HCT116 (cell line): ENCODE data around the gene IGSF21. TPM values are rescaled to one million over a fixed set of nuclear protein-coding genes. Genes with fewer than 3 reads are reported as not detected.

ENCODE experiments used
- ATAC-seq: fragments of 200-7000 bp; cut with Tn5 transposase; 2 replicates; pipeline ENCODE4 v1.9.1; 2020; ENCODE audit warnings: mild to moderate bottlenecking, moderate library complexity
- BruUV-seq: library from RNA; stranded (reverse); fragments of 400-500 nt; replicated peaks from 2 replicates; lab custom pipeline; 2021; lab: Mats Ljungman, UMichigan
- CTCF ChIA-PET: fragments of 300-600 bp; sonication (Branson Sonifier 250); formaldehyde crosslinking; loops from one replicate; lab custom pipeline; 2021; ENCODE audit warnings: antibody characterized with exemption; lab: Charles Lee
- POLR2A ChIA-PET: fragments of 300-600, 350-600 bp; sonication (Branson Sonifier 250); formaldehyde crosslinking; loops from one replicate; lab custom pipeline; 2021; ENCODE audit warnings: antibody characterized with exemption; lab: Charles Lee
- RAD21 ChIA-PET, 2 experiments: fragments of 300-600 bp; sonication (Branson Sonifier 250); formaldehyde crosslinking; loops; one replicate each; lab custom pipeline; 2023; ENCODE audit warnings: low total read pairs in 2 of 2; ENCODE audit not compliant: uncharacterized antibody in 2 of 2, unreplicated experiment in 2 of 2, low non-redundant PET in 1 of 2; lab: Charles Lee
- DNase-seq: peaks from one replicate; pipeline ENCODE4 v3.0.0-alpha.2; 2010; ENCODE audit warnings: low read depth, low spot score
- H2AFZ ChIP-seq: fragments of 200-600 bp; shearing (Covaris generic), sonication (generic); 2 replicates; pipeline ENCODE4 v1.6.1; 2017; ENCODE audit warnings: low read depth, mixed run types, mixed read lengths, antibody characterized with exemption, low read length; ENCODE audit not compliant: poor library complexity, severe bottlenecking
- H3K27ac ChIP-seq: 2 replicates; pipeline ENCODE4 v1.5.1; 2012; ENCODE audit warnings: low read depth, low read length
- H3K27me3 ChIP-seq: fragments of 200-600 bp; sonication (generic); 2 replicates; pipeline ENCODE4 v1.6.1; 2016; ENCODE audit warnings: mixed run types, low read length, mixed read lengths; ENCODE audit not compliant: insufficient read depth
- H3K36me3 ChIP-seq, 2 experiments: fragments of 200-500 bp in 1 of 2; fragments of 200-600 bp in 1 of 2; sonication (Bioruptor generic) in 1 of 2; sonication (generic) in 1 of 2; 2 replicates each; pipeline versions ENCODE4 v1.5.1 to v1.6.1; 2014 to 2016; ENCODE audit warnings: low read length in 2 of 2, inconsistent platforms in 1 of 2, mixed read lengths in 1 of 2, mixed run types in 1 of 2; ENCODE audit not compliant: insufficient read depth in 2 of 2, control insufficient read depth in 1 of 2
- H3K4me1 ChIP-seq, 2 experiments: fragments of 200-600 bp in 1 of 2; sonication (generic) in 1 of 2; 2 replicates each; pipeline versions ENCODE4 v1.5.1 to v1.6.1; 2012 to 2017; ENCODE audit warnings: low read length in 2 of 2, inconsistent platforms in 1 of 2, mild to moderate bottlenecking in 1 of 2, mixed read lengths in 1 of 2, mixed run types in 1 of 2, moderate library complexity in 1 of 2; ENCODE audit not compliant: insufficient read depth in 2 of 2, control insufficient read depth in 1 of 2
- H3K4me2 ChIP-seq: fragments of 200-600 bp; sonication (generic); 2 replicates; pipeline ENCODE4 v1.6.1; 2017; ENCODE audit warnings: mixed run types, low read length, mixed read lengths
- H3K4me3 ChIP-seq, 2 experiments: fragments of 200-600 bp in 1 of 2; sonication (generic) in 1 of 2; replicated peaks in 1 of 2; 2 replicates each; pipeline ENCODE4 v1.5.1; 2011 to 2016; ENCODE audit warnings: low read length in 2 of 2, control low read depth in 1 of 2, low read depth in 1 of 2, mild to moderate bottlenecking in 1 of 2, mixed read lengths in 1 of 2, mixed run types in 1 of 2
- H3K79me2 ChIP-seq: fragments of 200-600 bp; sonication (generic); 2 replicates; pipeline ENCODE4 v1.6.1; 2017; ENCODE audit warnings: mild to moderate bottlenecking, mixed run types, low read length, moderate library complexity, mixed read lengths; ENCODE audit not compliant: insufficient read depth
- H3K9ac ChIP-seq: fragments of 200-600 bp; sonication (generic); 2 replicates; pipeline ENCODE4 v1.6.1; 2016; ENCODE audit warnings: low read length, mixed read lengths
- H3K9me2 ChIP-seq: fragments of 200-600 bp; sonication (generic), shearing (Covaris generic); 2 replicates; pipeline ENCODE4 v1.6.1; 2017; ENCODE audit warnings: mixed run types, mild to moderate bottlenecking, moderate library complexity; ENCODE audit not compliant: insufficient read depth
- H3K9me3 ChIP-seq, 2 experiments: fragments of 200-500 bp in 1 of 2; fragments of 200-600 bp in 1 of 2; sonication (Bioruptor generic) in 1 of 2; sonication (generic) in 1 of 2; 2 replicates each; pipeline ENCODE4 v1.6.1; 2014 to 2017; ENCODE audit warnings: low read length in 2 of 2, mixed read lengths in 2 of 2, inconsistent platforms in 1 of 2, low read depth in 1 of 2, mild to moderate bottlenecking in 1 of 2, mixed run types in 1 of 2, moderate library complexity in 1 of 2; ENCODE audit not compliant: control insufficient read depth in 1 of 2, insufficient read depth in 1 of 2
- H4K20me1 ChIP-seq: fragments of 200-600 bp; sonication (generic), shearing (Covaris generic); 2 replicates; pipeline ENCODE4 v1.6.1; 2017; ENCODE audit warnings: mixed run types, mild to moderate bottlenecking, moderate library complexity; ENCODE audit not compliant: insufficient read depth
- ATF3 ChIP-seq: IDR thresholded peaks from 2 replicates; pipeline ENCODE4 v1.6.1; 2012
- CBX3 ChIP-seq: IDR thresholded peaks from 2 replicates; pipeline ENCODE4 v1.6.1; 2012; ENCODE audit warnings: low read depth
- CEBPB ChIP-seq: IDR thresholded peaks from 2 replicates; pipeline ENCODE4 v1.6.1; 2012; ENCODE audit warnings: low read depth
- CTCF ChIP-seq, 3 experiments: fragments of 200-600 bp in 1 of 3; sonication (generic) in 1 of 3; IDR thresholded peaks in 2 of 3; conservative IDR thresholded peaks in 1 of 3; 2 replicates each; pipeline ENCODE4 v1.5.1; 2012 to 2017; ENCODE audit warnings: low read depth in 2 of 3, low read length in 2 of 3, antibody characterized with exemption in 1 of 3, borderline replicate concordance in 1 of 3, control low read depth in 1 of 3, mild to moderate bottlenecking in 1 of 3, mixed read lengths in 1 of 3, mixed run types in 1 of 3, moderate library complexity in 1 of 3; ENCODE audit not compliant: insufficient read depth in 1 of 3
- EGR1 ChIP-seq: IDR thresholded peaks from 2 replicates; pipeline ENCODE4 v1.6.1; 2012; ENCODE audit warnings: low read depth
- EZH2phosphoT487 ChIP-seq: fragments of 200-600 bp; IDR thresholded peaks from 2 replicates; pipeline ENCODE4 v1.6.1; 2018; ENCODE audit warnings: antibody characterized with exemption, borderline replicate concordance
- FOSL1 ChIP-seq: IDR thresholded peaks from 2 replicates; pipeline ENCODE4 v1.6.1; 2012; ENCODE audit warnings: low read depth
- JUND ChIP-seq: IDR thresholded peaks from 2 replicates; pipeline ENCODE4 v1.6.1; 2012
- MAX ChIP-seq: IDR thresholded peaks from 2 replicates; pipeline ENCODE4 v1.6.1; 2012
- POLR2AphosphoS5 ChIP-seq: IDR thresholded peaks from 2 replicates; pipeline ENCODE4 v1.6.1; 2011; ENCODE audit warnings: mild to moderate bottlenecking, low read depth, low read length, moderate library complexity
- RAD21 ChIP-seq: IDR thresholded peaks from 2 replicates; pipeline ENCODE4 v1.6.1; 2012; ENCODE audit warnings: low read depth, mild to moderate bottlenecking
- REST ChIP-seq: IDR thresholded peaks from 2 replicates; pipeline ENCODE4 v1.6.1; 2012; ENCODE audit warnings: low read depth
- SIN3A ChIP-seq: IDR thresholded peaks from 2 replicates; pipeline ENCODE4 v1.6.1; 2012; ENCODE audit warnings: low read depth
- SP1 ChIP-seq: IDR thresholded peaks from 2 replicates; pipeline ENCODE4 v1.6.1; 2012; ENCODE audit warnings: low read depth
- SRF ChIP-seq: IDR thresholded peaks from 2 replicates; pipeline ENCODE4 v1.6.1; 2012; ENCODE audit warnings: low read depth
- TCF7L2 ChIP-seq: IDR thresholded peaks from 2 replicates; pipeline ENCODE4 v1.7.0; 2011; ENCODE audit warnings: borderline replicate concordance, inconsistent platforms; ENCODE audit not compliant: insufficient read depth, insufficient read length; ENCODE audit errors: extremely low read depth
- YY1 ChIP-seq: IDR thresholded peaks from 2 replicates; pipeline ENCODE4 v1.6.1; 2011; ENCODE audit warnings: low read length, low read depth, moderate library complexity, mild to moderate bottlenecking; ENCODE audit not compliant: insufficient replicate concordance; ENCODE audit errors: extremely low read depth
- ZBTB33 ChIP-seq: IDR thresholded peaks from 2 replicates; pipeline ENCODE4 v1.6.1; 2011; ENCODE audit warnings: mild to moderate bottlenecking, low read length, moderate library complexity; ENCODE audit not compliant: insufficient replicate concordance; ENCODE audit errors: extremely low read depth
- ZFX ChIP-seq: fragments of 450-650 bp; IDR thresholded peaks from 2 replicates; pipeline ENCODE4 v1.6.1; 2017
- ZNF274 ChIP-seq: fragments of 200-500 bp; sonication (Bioruptor generic); IDR thresholded peaks from 2 replicates; pipeline ENCODE4 v1.6.1; 2014; ENCODE audit warnings: mild to moderate bottlenecking, low read depth, low read length, inconsistent platforms
- intact Hi-C: fragments of 100-400 bp; cut with micrococcal nuclease; formaldehyde crosslinking; loops from 2 replicates; pipeline ENCODE4 v1.10.0; 2022
- total RNA-seq: library from RNA; stranded (reverse); gene quantifications from one replicate; pipeline ENCODE4 v1.2.1, GENCODE V29; 2021; ENCODE audit not compliant: unreplicated experiment

Gene IGSF21
- total RNA-seq, 1 experiment from 2014 or later: not detected

- ATAC-seq (no peak), DNase-seq (no peak)
- no TSS peak for BruUV-seq
- TF ChIP-seq EGR1 (no peak), SIN3A (no peak), EZH2phosphoT487 (no peak), REST (no peak), SRF (no peak), JUND (no peak), ZFX (no peak), RAD21 (no peak), YY1 (no peak), POLR2AphosphoS5 (no peak), CEBPB (no peak), FOSL1 (no peak), ZNF274 (no peak), MAX (no peak), ATF3 (no peak), SP1 (no peak), ZBTB33 (no peak), CTCF (IDR thresholded peaks at IDR 0.05 in 2 of 3, conservative IDR thresholded peaks at IDR 0.05 in 1 of 3; ENCODE audit: borderline replicate concordance in 1 of 3, insufficient read depth in 1 of 3, low read depth in 2 of 3, low read length in 2 of 3) (no peak), TCF7L2 (no peak), CBX3 (no peak)
- ChIA-PET RAD21 (no interaction called here), POLR2A (no interaction called here), CTCF (no interaction called here)
- Histone ChIP-seq H3K9me2 (no peaks in the 10 kb centered on the region), H4K20me1 (no peaks in the 10 kb centered on the region), H3K27ac (no peak overlapping the region), H2AFZ (no peak overlapping the region), H3K4me1 (no peaks in the 10 kb centered on the region), H3K9ac (no peak overlapping the region), H3K4me2 (no peak overlapping the region), H3K36me3 (no peaks in the 10 kb centered on the region), H3K27me3 (peaks cover 55% of the 10 kb centered on the region), H3K79me2 (no peaks in the 10 kb centered on the region), H3K9me3 (no peaks in the 10 kb centered on the region), H3K4me3 (no peak overlapping the region)
- intact Hi-C loops: no loop called here
These were observed 97.7 kb downstream of the IGSF21 start for GRCh38 chr1:18205319-18205718.
